ENCODE measurements around the gene FTO. TPM values are rescaled to one million over a fixed set of nuclear protein-coding genes. Genes with fewer than 3 reads are reported as not detected.
"Not testable (repeated sequence)": the region's sequence is repeated elsewhere in the genome, so short reads cannot be mapped to it uniquely, and the experiment has no call there.

FTO gene
- total RNA-seq, 2 experiments from 2014 or later: 48.6 to 53.2 TPM

GRCh38 chr16:53888222-53888621 lies 184.3 kb downstream of the FTO start:
- H3K4me1 Mint-ChIP-seq (ENCODE audit: low read depth): peaks cover 10% of the 10 kb centered on the region
- DNase-seq (no peak), ATAC-seq (no peak)
- ChIA-PET CTCF (interaction anchor here (0.6 to 0.7 kb wide), 2 partner anchors 11 to 551 kb away, joined by 3 to 4 read pairs; no protein-coding TSS in a partner anchor), POLR2A (no interaction called here)
- TF ChIP-seq, protein P1, sequence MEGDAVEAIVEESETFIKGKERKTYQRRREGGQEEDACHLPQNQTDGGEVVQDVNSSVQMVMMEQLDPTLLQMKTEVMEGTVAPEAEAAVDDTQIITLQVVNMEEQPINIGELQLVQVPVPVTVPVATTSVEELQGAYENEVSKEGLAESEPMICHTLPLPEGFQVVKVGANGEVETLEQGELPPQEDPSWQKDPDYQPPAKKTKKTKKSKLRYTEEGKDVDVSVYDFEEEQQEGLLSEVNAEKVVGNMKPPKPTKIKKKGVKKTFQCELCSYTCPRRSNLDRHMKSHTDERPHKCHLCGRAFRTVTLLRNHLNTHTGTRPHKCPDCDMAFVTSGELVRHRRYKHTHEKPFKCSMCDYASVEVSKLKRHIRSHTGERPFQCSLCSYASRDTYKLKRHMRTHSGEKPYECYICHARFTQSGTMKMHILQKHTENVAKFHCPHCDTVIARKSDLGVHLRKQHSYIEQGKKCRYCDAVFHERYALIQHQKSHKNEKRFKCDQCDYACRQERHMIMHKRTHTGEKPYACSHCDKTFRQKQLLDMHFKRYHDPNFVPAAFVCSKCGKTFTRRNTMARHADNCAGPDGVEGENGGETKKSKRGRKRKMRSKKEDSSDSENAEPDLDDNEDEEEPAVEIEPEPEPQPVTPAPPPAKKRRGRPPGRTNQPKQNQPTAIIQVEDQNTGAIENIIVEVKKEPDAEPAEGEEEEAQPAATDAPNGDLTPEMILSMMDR (IDR thresholded peaks at IDR 0.05): no peak
- peaks cover 29% of the 10 kb centered on the region for H3K36me3 Mint-ChIP-seq (ENCODE audit: low read depth)
- intact Hi-C loops (cut with micrococcal nuclease): no loop called here
- no peaks in the 10 kb centered on the region for H3K9me3 Mint-ChIP-seq
- H3K4me3 Mint-ChIP-seq: no peak overlapping the region
- no peak overlapping the region for H3K27ac Mint-ChIP-seq
- H3K27me3 Mint-ChIP-seq: no peaks in the 10 kb centered on the region

DNA sequence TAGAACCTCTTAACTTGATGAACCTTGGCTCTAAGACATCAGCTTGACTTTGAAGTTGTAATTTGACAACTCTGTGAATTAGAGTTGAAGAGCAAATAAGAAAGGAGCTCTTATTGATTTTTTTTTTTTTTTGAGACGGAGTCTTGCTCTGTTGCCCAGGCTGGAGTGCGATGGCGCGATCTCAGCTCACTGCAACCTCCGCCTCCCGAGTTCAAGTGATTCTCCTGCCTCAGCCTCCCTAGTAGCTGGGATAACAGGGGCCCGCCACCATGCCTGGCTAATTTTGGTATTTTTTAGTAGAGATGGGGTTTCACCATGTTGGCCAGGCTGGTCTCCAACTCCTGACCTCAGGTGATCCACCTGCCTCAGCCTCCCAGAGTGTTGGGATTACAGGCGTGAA lies 186.9 kb downstream of the FTO start:
- H3K9me3 Mint-ChIP-seq; H3K27me3 Mint-ChIP-seq; DNase-seq; ATAC-seq; POLR2A ChIA-PET; H3K4me3 Mint-ChIP-seq; H3K27ac Mint-ChIP-seq; intact Hi-C loops (cut with micrococcal nuclease): not testable (repeated sequence)
- Mint-ChIP-seq H3K4me1 (ENCODE audit: low read depth) (peaks cover 17% of the 10 kb centered on the region), H3K36me3 (ENCODE audit: low read depth) (peaks cover 10% of the 10 kb centered on the region)
- CTCF ChIA-PET: interaction anchor here (0.6 to 1.6 kb wide), 12 partner anchors 13 to 1040 kb away, joined by 3 to 4 read pairs (median 3); partner anchors contain the start of gene IRX5

- DNase-seq: no peak
- no peak overlapping the region for H3K4me3 Mint-ChIP-seq
- TF ChIP-seq, protein P1 (IDR thresholded peaks at IDR 0.05): no peak
- ChIA-PET POLR2A (no interaction called here), CTCF (interaction anchor here (0.6 to 1.6 kb wide), 13 partner anchors 14 to 1040 kb away, joined by 3 to 4 read pairs (median 3); partner anchors contain the start of gene IRX5)
- peaks cover 6% of the 10 kb centered on the region for H3K36me3 Mint-ChIP-seq (ENCODE audit: low read depth)
- H3K27me3 Mint-ChIP-seq: no peaks in the 10 kb centered on the region
- no peak overlapping the region for H3K27ac Mint-ChIP-seq
- ATAC-seq: no peak
- peaks cover 17% of the 10 kb centered on the region for H3K4me1 Mint-ChIP-seq (ENCODE audit: low read depth)
- no peaks in the 10 kb centered on the region for H3K9me3 Mint-ChIP-seq
- intact Hi-C loops (cut with micrococcal nuclease): no loop called here
Measured at GRCh38 chr16:53891409-53892139, 187.6 kb downstream of the FTO start.

- DNase-seq (peak; percentile 72), ATAC-seq (peak; percentile 67)
- Mint-ChIP-seq H3K27me3 (no peaks in the 10 kb centered on the region), H3K36me3 (ENCODE audit: low read depth) (peaks cover 2% of the 10 kb centered on the region), H3K4me1 (ENCODE audit: low read depth) (peaks cover 17% of the 10 kb centered on the region), H3K27ac (no peak overlapping the region), H3K9me3 (no peaks in the 10 kb centered on the region), H3K4me3 (no peak overlapping the region)
- ChIA-PET POLR2A (no interaction called here), CTCF (interaction anchor here (0.7 to 1.6 kb wide), 11 partner anchors 14 to 347 kb away, joined by 3 to 4 read pairs (median 3); no protein-coding TSS in a partner anchor)
- TF ChIP-seq, protein P1 (IDR thresholded peaks at IDR 0.05): peak; percentile 89
- intact Hi-C loops (cut with micrococcal nuclease): no loop called here
Measured at GRCh38 chr16:53892155-53892554, 188.2 kb downstream of the FTO start.

DNA sequence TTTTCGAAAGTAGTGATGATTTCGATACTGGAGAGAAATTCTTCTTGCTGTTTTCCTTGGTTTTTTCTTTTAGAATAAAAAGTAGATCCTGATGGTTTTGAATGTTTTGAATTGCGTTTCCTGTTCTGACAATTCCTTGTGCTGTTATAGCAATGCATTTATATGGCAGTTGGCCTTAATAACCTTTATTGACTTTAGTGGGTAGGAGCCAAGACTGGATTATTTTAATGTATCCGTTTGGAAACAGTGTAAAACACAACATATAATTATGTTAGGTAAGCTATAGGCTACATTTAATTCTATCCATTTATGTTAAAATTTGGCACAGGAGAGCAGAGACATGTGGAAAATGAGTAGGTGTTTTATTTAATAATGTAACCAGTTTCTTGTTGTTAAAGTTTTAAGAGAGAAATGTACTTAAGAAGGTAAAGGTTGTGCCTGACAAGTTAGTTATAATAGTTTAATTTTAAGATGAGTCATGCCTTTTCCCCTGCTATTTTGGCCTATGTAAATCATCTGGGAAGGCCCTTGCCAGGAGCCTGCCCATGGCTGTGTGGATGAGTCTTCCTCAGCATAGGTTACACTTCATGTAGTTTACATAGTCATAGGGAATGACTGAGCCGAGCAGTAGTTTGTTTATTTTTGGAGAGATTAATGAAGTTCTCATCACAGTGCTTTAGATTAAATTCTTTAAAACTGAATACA lies 189.9 kb downstream of the FTO start:
- ChIA-PET CTCF (interaction anchor here (1.7 kb wide), 1 partner anchor 18 kb away, joined by 4 read pairs; no protein-coding TSS in a partner anchor), POLR2A (no interaction called here)
- DNase-seq (no peak), ATAC-seq (no peak)
- Mint-ChIP-seq H3K9me3 (no peaks in the 10 kb centered on the region), H3K36me3 (ENCODE audit: low read depth) (no peaks in the 10 kb centered on the region), H3K4me3 (no peak overlapping the region), H3K27me3 (no peaks in the 10 kb centered on the region), H3K4me1 (ENCODE audit: low read depth) (peaks cover 17% of the 10 kb centered on the region), H3K27ac (no peak overlapping the region)
- intact Hi-C loops (cut with micrococcal nuclease): no loop called here
- TF ChIP-seq, protein P1 (IDR thresholded peaks at IDR 0.05): no peak

Measured in activated CD8-positive, alpha-beta T cell treated with anti-CD3 and anti-CD28 coated beads for 36 hours (primary cell).